A549 (cell line): Measurements from ENCODE around the gene WLS. TPM values are rescaled to one million over a fixed set of nuclear protein-coding genes. Genes with fewer than 3 reads are reported as not detected.

Source experiments
- ATAC-seq, 2 experiments: fragments of 200-7000 bp in 1 of 2; fragments of >200 bp in 1 of 2; cut with Nextera tagmentation in 1 of 2; cut with Tn5 transposase in 1 of 2; 3 replicates each; pipeline versions ENCODE4 v1.8.0 to v1.9.1; 2018 to 2020; ENCODE audit warnings: mild to moderate bottlenecking in 1 of 2, moderate library complexity in 1 of 2
- CTCF ChIA-PET: fragments of 300-600 bp; sonication (Branson Sonifier 250); formaldehyde crosslinking; extraction: SDS; loops from one replicate; lab custom pipeline; 2021; ENCODE audit warnings: antibody characterized with exemption, inconsistent platforms; lab: Yijun Ruan, JAX
- POLR2A ChIA-PET: fragments of 350-600 bp; formaldehyde crosslinking; extraction: SDS; loops from one replicate; lab custom pipeline; 2021; ENCODE audit warnings: antibody characterized with exemption, inconsistent platforms; lab: Yijun Ruan, JAX
- DNase-seq, 2 experiments: peaks; one replicate each; pipeline versions ENCODE4 v3.0.0 to v3.0.0-alpha.2; 2011 to 2016; ENCODE audit warnings: low read depth in 1 of 2, low spot score in 1 of 2
- FAIRE-seq: peaks from 2 replicates; lab custom pipeline; 2011; peaks lifted over from hg19 to GRCh38; lab: Jason Lieb, UNC
- H3K27ac ChIP-seq, 2 experiments: fragments of >200 bp; sonication (Bioruptor Twin); formaldehyde crosslinking; 3 replicates each; pipeline ENCODE4 v1.5.1; 2016 to 2017
- H3K4me1 ChIP-seq: fragments of >200 bp; sonication (Bioruptor Twin); formaldehyde crosslinking; 3 replicates; pipeline ENCODE4 v1.6.1; 2016
- H3K4me2 ChIP-seq: fragments of >200 bp; sonication (Bioruptor Twin); formaldehyde crosslinking; 3 replicates; pipeline ENCODE4 v1.6.1; 2016
- H3K4me3 ChIP-seq: fragments of >200 bp; sonication (Bioruptor Twin); formaldehyde crosslinking; 3 replicates; pipeline ENCODE4 v1.5.1; 2016
- H3K9me3 ChIP-seq: fragments of >200 bp; sonication (Bioruptor Twin); formaldehyde crosslinking; 3 replicates; pipeline ENCODE4 v1.6.1; 2016
- CBX2 ChIP-seq: fragments of 200-600 bp; sonication (generic); IDR thresholded peaks from 2 replicates; pipeline ENCODE4 v1.6.1; 2016; ENCODE audit warnings: low read depth, mild to moderate bottlenecking, borderline replicate concordance
- EP300 ChIP-seq, 2 experiments: fragments of >200 bp; sonication (Bioruptor Twin); formaldehyde crosslinking; IDR thresholded peaks; 2 replicates in 1 of 2; 3 replicates in 1 of 2; pipeline ENCODE4 v1.6.1; 2016 to 2017
- ESRRA ChIP-seq: fragments of 150-350 bp; IDR thresholded peaks from 2 replicates; pipeline ENCODE4 v1.6.1; 2014; ENCODE audit warnings: mild to moderate bottlenecking, low read length, borderline replicate concordance
- HOXB5 ChIP-seq: fragments of 250-450 bp; sonication (Bioruptor Pico); IDR thresholded peaks from 2 replicates; pipeline ENCODE4 v1.5.0; 2020; ENCODE audit warnings: mild to moderate bottlenecking, moderate library complexity
- JUNB ChIP-seq: fragments of >200 bp; sonication (Bioruptor Twin); formaldehyde crosslinking; IDR thresholded peaks from 2 replicates; pipeline ENCODE4 v1.6.1; 2016
- KDM1A ChIP-seq: fragments of 200-600 bp; sonication (generic); IDR thresholded peaks from 2 replicates; pipeline ENCODE4 v1.6.1; 2016; ENCODE audit warnings: low read depth, mild to moderate bottlenecking
- MAZ ChIP-seq: fragments of 150-350 bp; IDR thresholded peaks from 2 replicates; pipeline ENCODE4 v1.6.1; 2014; ENCODE audit warnings: antibody characterized with exemption, low read depth, low read length, borderline replicate concordance
- NFE2L2 ChIP-seq: fragments of 150-350 bp; conservative IDR thresholded peaks from 2 replicates; pipeline ENCODE4 v1.6.1; 2014; ENCODE audit warnings: low read length
- NR3C1 ChIP-seq: fragments of >200 bp; sonication (Bioruptor Twin); formaldehyde crosslinking; IDR thresholded peaks from 3 replicates; pipeline ENCODE4 v1.6.1; 2017
- PHF8 ChIP-seq: fragments of 200-600 bp; sonication (generic); IDR thresholded peaks from 2 replicates; pipeline ENCODE4 v1.6.1; 2016; ENCODE audit warnings: low read depth, mild to moderate bottlenecking, antibody characterized with exemption, moderate library complexity, borderline replicate concordance
- POLR2A ChIP-seq: IDR thresholded peaks from 2 replicates; pipeline ENCODE4 v1.6.1; 2012; ENCODE audit warnings: mild to moderate bottlenecking, low read length
- RCOR1 ChIP-seq: fragments of 150-350 bp; IDR thresholded peaks from 2 replicates; pipeline ENCODE4 v1.6.1; 2014; ENCODE audit warnings: antibody characterized with exemption, low read length, low read depth
- RNF2 ChIP-seq: fragments of 200-600 bp; sonication (generic); IDR thresholded peaks from 2 replicates; pipeline ENCODE4 v1.6.1; 2016; ENCODE audit warnings: low read depth, mild to moderate bottlenecking, antibody characterized with exemption, moderate library complexity, borderline replicate concordance
- WGBS: methylation state at CpG from one replicate; pipeline ENCODE4 v1.1.6; 2017; ENCODE audit errors: missing lambda C conversion rate; 5-methylcytosine and 5-hydroxymethylcytosine counted together
- polyA plus RNA-seq, 4 experiments: library from polyadenylated mRNA; depleted of rRNA in 3 of 4; stranded (reverse); fragments of >200 nt; fragmentation: RNase III in 1 of 4; extraction: RNeasy Plus Mini Kit Qiagen cat#74134 plus additional on column Dnase treatment in 1 of 4; gene quantifications; 2 replicates in 3 of 4; 3 replicates in 1 of 4; pipeline ENCODE4 v1.2.3, GENCODE V29; 2011 to 2017
- TF ChIP-seq, protein P1 (sequence below): fragments of 250-450 bp; sonication (Bioruptor Pico); IDR thresholded peaks from 2 replicates; pipeline ENCODE4 v1.5.0; 2020; ENCODE audit warnings: low read depth, mild to moderate bottlenecking, moderate library complexity
- TF ChIP-seq, protein P2 (sequence below): IDR thresholded peaks from 2 replicates; pipeline ENCODE4 v1.6.1; 2012; ENCODE audit warnings: low read depth, borderline replicate concordance
- TF ChIP-seq, protein P3 (sequence below): IDR thresholded peaks from 2 replicates; pipeline ENCODE4 v1.6.1; 2012
- TF ChIP-seq, protein P4 (sequence below): fragments of 250-450 bp; sonication (Bioruptor Pico); IDR thresholded peaks from 2 replicates; pipeline ENCODE4 v1.5.0; 2021; ENCODE audit warnings: mild to moderate bottlenecking, moderate library complexity, borderline replicate concordance
- TF ChIP-seq, protein P5 (sequence below): fragments of 150-350 bp; IDR thresholded peaks from 2 replicates; pipeline ENCODE4 v1.6.1; 2014; ENCODE audit warnings: low read depth, mild to moderate bottlenecking, low read length

WLS gene
- polyA plus RNA-seq, 2 of the 4 experiments (the other 2 are of a cell fraction), result 6.6 to 12.1 TPM

DNA sequence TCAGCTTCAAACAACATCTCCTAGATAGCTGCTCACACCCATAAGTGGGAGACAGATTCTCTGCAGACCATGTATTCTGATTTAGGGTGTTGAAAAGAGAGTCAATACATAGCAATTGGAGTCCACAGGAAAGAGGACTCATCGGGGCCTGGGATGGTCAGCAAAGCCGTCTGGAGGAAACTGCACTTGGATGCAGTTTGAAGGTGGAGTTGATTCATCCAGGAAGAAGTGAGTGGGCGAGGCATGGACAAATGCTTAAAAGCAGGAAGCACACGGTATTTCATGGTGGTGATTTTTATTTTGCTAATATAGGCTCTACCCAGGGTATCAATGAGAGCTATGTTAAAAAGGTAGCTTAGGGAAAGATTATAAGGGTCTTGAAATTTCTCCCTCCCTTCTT, 145.1 kb downstream of the WLS start:
- ChIA-PET CTCF (interaction anchor here (0.7 to 1.5 kb wide), 3 partner anchors 17 to 327 kb away, joined by 3 to 4 read pairs (median 3); no protein-coding TSS in a partner anchor), POLR2A (no interaction called here)
- no peaks in the 10 kb centered on the region for H3K4me1 ChIP-seq
- TF ChIP-seq, protein P1, sequence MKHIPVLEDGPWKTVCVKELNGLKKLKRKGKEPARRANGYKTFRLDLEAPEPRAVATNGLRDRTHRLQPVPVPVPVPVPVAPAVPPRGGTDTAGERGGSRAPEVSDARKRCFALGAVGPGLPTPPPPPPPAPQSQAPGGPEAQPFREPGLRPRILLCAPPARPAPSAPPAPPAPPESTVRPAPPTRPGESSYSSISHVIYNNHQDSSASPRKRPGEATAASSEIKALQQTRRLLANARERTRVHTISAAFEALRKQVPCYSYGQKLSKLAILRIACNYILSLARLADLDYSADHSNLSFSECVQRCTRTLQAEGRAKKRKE (CRISPR knock-in tag), result no peak
- TF ChIP-seq ESRRA (no peak), RCOR1 (no peak), EP300 (IDR thresholded peaks at IDR 0.05) (no peak), POLR2A (no peak), MAZ (no peak), CBX2 (no peak), PHF8 (no peak)
- TF ChIP-seq, protein P2, sequence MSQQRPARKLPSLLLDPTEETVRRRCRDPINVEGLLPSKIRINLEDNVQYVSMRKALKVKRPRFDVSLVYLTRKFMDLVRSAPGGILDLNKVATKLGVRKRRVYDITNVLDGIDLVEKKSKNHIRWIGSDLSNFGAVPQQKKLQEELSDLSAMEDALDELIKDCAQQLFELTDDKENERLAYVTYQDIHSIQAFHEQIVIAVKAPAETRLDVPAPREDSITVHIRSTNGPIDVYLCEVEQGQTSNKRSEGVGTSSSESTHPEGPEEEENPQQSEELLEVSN, result no peak
- TF ChIP-seq, protein P3, sequence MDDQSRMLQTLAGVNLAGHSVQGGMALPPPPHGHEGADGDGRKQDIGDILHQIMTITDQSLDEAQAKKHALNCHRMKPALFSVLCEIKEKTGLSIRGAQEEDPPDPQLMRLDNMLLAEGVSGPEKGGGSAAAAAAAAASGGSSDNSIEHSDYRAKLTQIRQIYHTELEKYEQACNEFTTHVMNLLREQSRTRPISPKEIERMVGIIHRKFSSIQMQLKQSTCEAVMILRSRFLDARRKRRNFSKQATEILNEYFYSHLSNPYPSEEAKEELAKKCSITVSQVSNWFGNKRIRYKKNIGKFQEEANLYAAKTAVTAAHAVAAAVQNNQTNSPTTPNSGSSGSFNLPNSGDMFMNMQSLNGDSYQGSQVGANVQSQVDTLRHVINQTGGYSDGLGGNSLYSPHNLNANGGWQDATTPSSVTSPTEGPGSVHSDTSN, result no peak
- TF ChIP-seq, protein P4, sequence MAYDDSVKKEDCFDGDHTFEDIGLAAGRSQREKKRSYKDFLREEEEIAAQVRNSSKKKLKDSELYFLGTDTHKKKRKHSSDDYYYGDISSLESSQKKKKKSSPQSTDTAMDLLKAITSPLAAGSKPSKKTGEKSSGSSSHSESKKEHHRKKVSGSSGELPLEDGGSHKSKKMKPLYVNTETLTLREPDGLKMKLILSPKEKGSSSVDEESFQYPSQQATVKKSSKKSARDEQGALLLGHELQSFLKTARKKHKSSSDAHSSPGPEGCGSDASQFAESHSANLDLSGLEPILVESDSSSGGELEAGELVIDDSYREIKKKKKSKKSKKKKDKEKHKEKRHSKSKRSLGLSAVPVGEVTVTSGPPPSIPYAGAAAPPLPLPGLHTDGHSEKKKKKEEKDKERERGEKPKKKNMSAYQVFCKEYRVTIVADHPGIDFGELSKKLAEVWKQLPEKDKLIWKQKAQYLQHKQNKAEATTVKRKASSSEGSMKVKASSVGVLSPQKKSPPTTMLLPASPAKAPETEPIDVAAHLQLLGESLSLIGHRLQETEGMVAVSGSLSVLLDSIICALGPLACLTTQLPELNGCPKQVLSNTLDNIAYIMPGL (CRISPR knock-in tag), result no peak
- TF ChIP-seq, protein P5, sequence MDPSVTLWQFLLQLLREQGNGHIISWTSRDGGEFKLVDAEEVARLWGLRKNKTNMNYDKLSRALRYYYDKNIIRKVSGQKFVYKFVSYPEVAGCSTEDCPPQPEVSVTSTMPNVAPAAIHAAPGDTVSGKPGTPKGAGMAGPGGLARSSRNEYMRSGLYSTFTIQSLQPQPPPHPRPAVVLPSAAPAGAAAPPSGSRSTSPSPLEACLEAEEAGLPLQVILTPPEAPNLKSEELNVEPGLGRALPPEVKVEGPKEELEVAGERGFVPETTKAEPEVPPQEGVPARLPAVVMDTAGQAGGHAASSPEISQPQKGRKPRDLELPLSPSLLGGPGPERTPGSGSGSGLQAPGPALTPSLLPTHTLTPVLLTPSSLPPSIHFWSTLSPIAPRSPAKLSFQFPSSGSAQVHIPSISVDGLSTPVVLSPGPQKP, result no peak
- FAIRE-seq, result no peak
- 75% methylated on average over 4 of the region's 4 CpGs for WGBS
- no peak for ATAC-seq
- H3K27ac ChIP-seq, result no peak overlapping the region
- H3K4me2 ChIP-seq, result no peak overlapping the region
- no peaks in the 10 kb centered on the region for H3K9me3 ChIP-seq
- DNase-seq, result no peak
- no peak overlapping the region for H3K4me3 ChIP-seq

DNA sequence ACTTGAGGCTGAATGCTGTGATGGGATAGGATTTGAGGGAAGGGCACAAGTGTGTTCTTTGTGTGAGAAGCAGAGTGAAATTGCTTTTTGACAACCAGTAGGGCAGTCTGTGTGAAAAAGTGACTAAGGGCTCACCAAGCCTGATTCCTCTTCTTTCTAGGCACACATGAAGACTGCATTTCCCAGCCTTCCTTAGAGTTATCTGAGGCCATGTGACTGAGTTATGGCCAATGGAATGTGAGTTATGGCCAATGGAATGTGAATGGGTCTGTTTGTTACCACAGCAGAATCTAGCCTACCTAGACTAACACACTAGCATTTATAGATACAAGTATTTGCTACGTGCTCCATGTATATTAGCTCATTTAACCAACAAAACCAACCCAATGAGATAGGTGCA, 146.6 kb downstream of the WLS start:
- Histone ChIP-seq H3K27ac (no peak overlapping the region), H3K4me2 (no peak overlapping the region), H3K9me3 (no peaks in the 10 kb centered on the region), H3K4me3 (no peak overlapping the region), H3K4me1 (no peaks in the 10 kb centered on the region)
- no peak for DNase-seq
- ChIA-PET CTCF (interaction anchor here (0.6 to 1.0 kb wide), 2 partner anchors 32 to 325 kb away, joined by 3 read pairs; no protein-coding TSS in a partner anchor), POLR2A (no interaction called here)
- WGBS, result 63% methylated on average over 1 of the region's 1 CpG
- no peak for FAIRE-seq
- no peak for ATAC-seq
- TF ChIP-seq NR3C1 (no peak), NFE2L2 (no peak), HOXB5 (CRISPR knock-in tag) (no peak), POLR2A (no peak), RNF2 (no peak), JUNB (no peak), KDM1A (no peak), MAZ (no peak)
